ENCODE results near the gene FEM1B.

GRCh38 chr15:68298336-68298735, 20.8 kb downstream of the FEM1B start:
- TF ChIP-seq ZNF677 (tag by site-specific recombination; IDR thresholded peaks at IDR 0.05) (no peak), ZNF174 (tag by site-specific recombination; IDR thresholded peaks at IDR 0.05) (no peak), ZFP41 (tag by site-specific recombination; IDR thresholded peaks at IDR 0.05; ENCODE audit: borderline replicate concordance) (no peak), CTCF (tag by site-specific recombination; IDR thresholded peaks at IDR 0.05) (no peak), ZBTB49 (tag by site-specific recombination; IDR thresholded peaks at IDR 0.05; ENCODE audit: low read depth) (no peak)
